ENCODE measurements around the gene FAM9A.

GRCh38 chrX:8848441-8848840, 47.3 kb upstream of the FAM9A start:
- TF ChIP-seq NR2C2 (CRISPR knock-in tag; IDR thresholded peaks at IDR 0.05), result no peak
- TF ChIP-seq NR2C2 (tag; IDR thresholded peaks at IDR 0.05), result no peak
- no peak for TF ChIP-seq EP300 (IDR thresholded peaks at IDR 0.05; ENCODE audit: low read length)
- TF ChIP-seq MAZ (CRISPR knock-in tag; conservative IDR thresholded peaks at IDR 0.05 in 1 of 2, IDR thresholded peaks at IDR 0.05 in 1 of 2), result no peak
- TF ChIP-seq RBBP5 (IDR thresholded peaks at IDR 0.05; ENCODE audit: borderline replicate concordance, insufficient read depth, low read length, poor library complexity, severe bottlenecking), result no peak
- no peak for TF ChIP-seq JUN (IDR thresholded peaks at IDR 0.05; ENCODE audit: borderline replicate concordance, low read depth, low read length)
- no peak for TF ChIP-seq JUN (CRISPR knock-in tag; IDR thresholded peaks at IDR 0.05; ENCODE audit: borderline replicate concordance)

Measured in K562 (cell line).